OCI-LY1 (cell line): Measurements from ENCODE around the gene CRISPLD2.
"Not testable (repeated sequence)": the region's sequence is repeated elsewhere in the genome, so short reads cannot be mapped to it uniquely, and the experiment has no call there.

Experiments used
- H2AFZ ChIP-seq: fragments of 200-600 bp; sonication (generic), shearing (Covaris generic); 2 replicates; pipeline ENCODE4 v1.6.0; 2014; ENCODE audit warnings: antibody characterized with exemption, mild to moderate bottlenecking, low read length
- H3F3A ChIP-seq: fragments of 200-600 bp; sonication (generic), shearing (Covaris generic); 2 replicates; pipeline ENCODE4 v1.6.0; 2014; ENCODE audit warnings: mild to moderate bottlenecking, antibody characterized with exemption, low read length, moderate library complexity; ENCODE audit not compliant: insufficient read depth
- H3K27ac ChIP-seq: fragments of 200-600 bp; sonication (generic); 2 replicates; pipeline ENCODE4 v1.5.1; 2014; ENCODE audit warnings: low read length, mixed run types, mild to moderate bottlenecking, low read depth; ENCODE audit not compliant: poor library complexity, severe bottlenecking
- H3K27me3 ChIP-seq: fragments of 200-600 bp; sonication (generic); 2 replicates; pipeline ENCODE4 v1.6.0; 2014; ENCODE audit warnings: antibody characterized with exemption, mild to moderate bottlenecking, low read length, moderate library complexity; ENCODE audit not compliant: insufficient read depth
- H3K36me3 ChIP-seq: fragments of 200-600 bp; sonication (generic); 2 replicates; pipeline ENCODE4 v1.6.1; 2014; ENCODE audit warnings: mild to moderate bottlenecking, antibody characterized with exemption, low read length, moderate library complexity, mixed read lengths; ENCODE audit not compliant: insufficient read depth
- H3K4me1 ChIP-seq: fragments of 200-600 bp; sonication (generic); 2 replicates; pipeline ENCODE4 v1.5.1; 2014; ENCODE audit warnings: mild to moderate bottlenecking, low read length, moderate library complexity; ENCODE audit not compliant: insufficient read depth, severe bottlenecking
- H3K4me2 ChIP-seq: fragments of 200-600 bp; sonication (generic), shearing (Covaris generic); 2 replicates; pipeline ENCODE4 v1.6.1; 2014; ENCODE audit warnings: low read length
- H3K4me3 ChIP-seq: fragments of 200-600 bp; sonication (generic); 2 replicates; pipeline ENCODE4 v1.5.1; 2014; ENCODE audit warnings: low read length, low read depth, mild to moderate bottlenecking, mixed read lengths; ENCODE audit not compliant: poor library complexity, severe bottlenecking
- H3K79me2 ChIP-seq: fragments of 200-600 bp; shearing (Covaris generic); 2 replicates; pipeline ENCODE4 v1.6.1; 2016; ENCODE audit warnings: mixed run types, low read length, mixed read lengths; ENCODE audit not compliant: insufficient read depth
- H3K9ac ChIP-seq: fragments of 200-600 bp; sonication (generic), shearing (Covaris generic); 2 replicates; pipeline ENCODE4 v1.6.1; 2014; ENCODE audit warnings: mild to moderate bottlenecking, low read length, mixed read lengths
- H3K9me2 ChIP-seq: fragments of 200-600 bp; sonication (generic), shearing (Covaris generic); 2 replicates; pipeline ENCODE4 v1.6.1; 2014; ENCODE audit warnings: low read depth, mild to moderate bottlenecking, low read length, mixed read lengths
- H3K9me3 ChIP-seq: fragments of 200-600 bp; shearing (Covaris generic); 2 replicates; pipeline ENCODE4 v1.6.1; 2014; ENCODE audit warnings: low read length, mixed read lengths
- H4K20me1 ChIP-seq: fragments of 200-600 bp; sonication (generic), shearing (Covaris generic); 2 replicates; pipeline ENCODE4 v1.6.0; 2016; ENCODE audit warnings: mild to moderate bottlenecking, low read length; ENCODE audit not compliant: insufficient read depth
- EZH2 ChIP-seq: fragments of 200-600 bp; sonication (generic), shearing (Covaris generic); IDR thresholded peaks from 2 replicates; pipeline ENCODE4 v1.8.0; 2017; ENCODE audit warnings: borderline replicate concordance, mixed run types, mild to moderate bottlenecking, antibody characterized with exemption, low read length, moderate library complexity, mixed read lengths
- TF ChIP-seq, protein P1 (sequence below): fragments of 200-600 bp; sonication (generic), shearing (Covaris generic); IDR thresholded peaks from 2 replicates; pipeline ENCODE4 v1.5.1; 2017; ENCODE audit warnings: mild to moderate bottlenecking, antibody characterized with exemption, low read length, moderate library complexity, mixed read lengths

Gene CRISPLD2

DNA sequence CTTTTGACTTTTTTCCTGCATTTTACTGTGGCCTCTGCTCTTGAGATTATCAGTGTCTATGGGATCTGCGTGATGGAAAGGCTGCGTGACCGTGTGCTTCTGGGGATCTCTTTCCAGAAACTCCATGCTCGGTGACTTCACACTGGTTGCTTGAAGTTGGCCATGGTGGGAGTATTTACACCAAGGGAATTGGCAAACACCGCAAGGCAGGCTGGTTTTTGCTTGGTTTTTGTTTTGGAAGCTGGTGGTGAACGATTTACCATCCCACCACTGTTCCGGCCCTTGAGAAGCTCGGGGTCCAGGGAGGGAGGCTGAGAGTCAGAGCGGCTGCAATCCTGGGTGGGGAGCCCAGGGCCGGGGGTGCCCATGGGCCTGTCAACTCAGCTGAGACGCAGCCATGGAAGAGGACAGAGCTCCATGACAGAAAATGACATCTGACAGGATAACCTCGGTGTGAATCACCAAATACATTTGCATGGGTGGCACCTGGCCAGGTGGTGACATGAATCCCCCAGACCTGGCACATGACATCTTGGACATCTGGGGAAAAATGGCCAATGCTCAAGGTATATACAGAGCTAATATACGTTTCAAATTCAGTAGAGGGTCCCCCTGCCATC is 11.1 kb downstream of the CRISPLD2 start:
- peaks cover 11% of the 10 kb centered on the region; the same call in 1 of the 2 replicates for H3K27me3 ChIP-seq
- H3K36me3 ChIP-seq, result no peaks in the 10 kb centered on the region
- no peak overlapping the region for H3K4me3 ChIP-seq
- TF ChIP-seq, protein P1, sequence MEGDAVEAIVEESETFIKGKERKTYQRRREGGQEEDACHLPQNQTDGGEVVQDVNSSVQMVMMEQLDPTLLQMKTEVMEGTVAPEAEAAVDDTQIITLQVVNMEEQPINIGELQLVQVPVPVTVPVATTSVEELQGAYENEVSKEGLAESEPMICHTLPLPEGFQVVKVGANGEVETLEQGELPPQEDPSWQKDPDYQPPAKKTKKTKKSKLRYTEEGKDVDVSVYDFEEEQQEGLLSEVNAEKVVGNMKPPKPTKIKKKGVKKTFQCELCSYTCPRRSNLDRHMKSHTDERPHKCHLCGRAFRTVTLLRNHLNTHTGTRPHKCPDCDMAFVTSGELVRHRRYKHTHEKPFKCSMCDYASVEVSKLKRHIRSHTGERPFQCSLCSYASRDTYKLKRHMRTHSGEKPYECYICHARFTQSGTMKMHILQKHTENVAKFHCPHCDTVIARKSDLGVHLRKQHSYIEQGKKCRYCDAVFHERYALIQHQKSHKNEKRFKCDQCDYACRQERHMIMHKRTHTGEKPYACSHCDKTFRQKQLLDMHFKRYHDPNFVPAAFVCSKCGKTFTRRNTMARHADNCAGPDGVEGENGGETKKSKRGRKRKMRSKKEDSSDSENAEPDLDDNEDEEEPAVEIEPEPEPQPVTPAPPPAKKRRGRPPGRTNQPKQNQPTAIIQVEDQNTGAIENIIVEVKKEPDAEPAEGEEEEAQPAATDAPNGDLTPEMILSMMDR, result no peak
- TF ChIP-seq EZH2, result no peak
- H3K4me2 ChIP-seq, result no peak overlapping the region
- no peaks in the 10 kb centered on the region for H4K20me1 ChIP-seq
- H3K27ac ChIP-seq, result no peak overlapping the region
- no peaks in the 10 kb centered on the region for H3K9me3 ChIP-seq
- H3F3A ChIP-seq, result no peaks in the 10 kb centered on the region
- no peaks in the 10 kb centered on the region for H3K4me1 ChIP-seq
- no peak overlapping the region for H2AFZ ChIP-seq
- no peak overlapping the region for H3K9ac ChIP-seq
- H3K79me2 ChIP-seq, result no peaks in the 10 kb centered on the region
- no peaks in the 10 kb centered on the region for H3K9me2 ChIP-seq

DNA sequence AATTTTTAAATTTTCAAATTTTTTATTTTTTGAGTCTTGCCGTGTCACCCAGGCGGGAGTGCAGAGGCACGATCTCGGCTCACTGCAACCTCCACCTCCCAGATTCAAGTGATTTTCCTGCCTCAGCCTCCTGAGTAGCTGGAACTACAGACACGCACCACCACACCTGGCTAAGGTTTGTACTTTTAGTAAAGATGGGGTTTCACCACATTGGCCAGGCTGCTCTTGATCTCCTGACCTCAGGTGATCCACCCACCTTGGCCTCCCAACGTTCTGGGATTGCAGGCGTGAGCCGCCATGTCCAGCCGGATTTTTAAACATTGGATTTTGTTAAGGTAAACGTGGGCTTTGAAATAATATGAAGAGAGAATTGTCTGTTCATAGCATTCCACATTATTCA is 11.9 kb downstream of the CRISPLD2 start:
- peaks cover 11% of the 10 kb centered on the region; the same call in 1 of the 2 replicates for H3K27me3 ChIP-seq
- not testable (repeated sequence) for H3F3A ChIP-seq, H3K79me2 ChIP-seq, H3K4me2 ChIP-seq, H2AFZ ChIP-seq, H3K4me3 ChIP-seq, H3K4me1 ChIP-seq, H3K9me2 ChIP-seq, H3K9me3 ChIP-seq, H3K27ac ChIP-seq, H3K36me3 ChIP-seq, H4K20me1 ChIP-seq, H3K9ac ChIP-seq

DNA sequence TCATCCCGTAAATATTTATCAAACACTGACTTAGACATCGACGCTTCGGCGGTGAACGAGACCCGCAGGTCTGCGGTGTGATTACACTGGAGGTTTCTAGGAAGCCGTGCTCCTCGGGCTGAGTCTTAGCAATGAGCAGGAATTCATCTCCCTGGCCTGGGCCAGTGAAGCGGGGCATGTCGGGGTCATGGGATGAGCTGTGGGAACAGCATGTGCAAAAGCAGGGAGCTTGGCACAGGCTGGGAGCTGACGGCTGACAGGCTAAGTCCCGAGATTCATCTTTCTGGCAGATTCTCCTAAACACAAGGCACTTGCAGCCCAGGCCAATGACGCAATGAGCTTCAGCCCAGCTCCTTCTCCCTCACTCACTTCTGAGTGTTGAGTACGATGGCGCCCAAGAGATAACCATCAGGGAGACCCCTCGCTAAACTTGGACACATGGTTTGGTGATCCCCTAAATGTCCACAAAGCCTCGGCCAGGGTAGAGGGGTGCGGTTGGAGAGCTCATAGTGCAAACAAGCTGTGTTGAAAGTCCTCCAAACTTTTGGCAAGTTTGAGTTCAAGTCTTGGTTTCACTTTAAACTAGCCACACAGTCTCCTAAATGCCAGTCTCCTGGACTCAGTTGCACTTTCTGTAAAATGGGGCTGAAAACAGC is 12.8 kb downstream of the CRISPLD2 start:
- Histone ChIP-seq H3K27me3 (peaks cover 11% of the 10 kb centered on the region; the same call in 1 of the 2 replicates), H3F3A (no peaks in the 10 kb centered on the region), H2AFZ (no peak overlapping the region), H3K79me2 (no peaks in the 10 kb centered on the region), H3K4me1 (no peaks in the 10 kb centered on the region), H3K9me3 (no peaks in the 10 kb centered on the region), H3K4me3 (no peak overlapping the region), H4K20me1 (no peaks in the 10 kb centered on the region), H3K9me2 (no peaks in the 10 kb centered on the region), H3K36me3 (no peaks in the 10 kb centered on the region), H3K4me2 (no peak overlapping the region), H3K27ac (no peak overlapping the region), H3K9ac (no peak overlapping the region)
- TF ChIP-seq, protein P1, result no peak
- TF ChIP-seq EZH2, result no peak

DNA sequence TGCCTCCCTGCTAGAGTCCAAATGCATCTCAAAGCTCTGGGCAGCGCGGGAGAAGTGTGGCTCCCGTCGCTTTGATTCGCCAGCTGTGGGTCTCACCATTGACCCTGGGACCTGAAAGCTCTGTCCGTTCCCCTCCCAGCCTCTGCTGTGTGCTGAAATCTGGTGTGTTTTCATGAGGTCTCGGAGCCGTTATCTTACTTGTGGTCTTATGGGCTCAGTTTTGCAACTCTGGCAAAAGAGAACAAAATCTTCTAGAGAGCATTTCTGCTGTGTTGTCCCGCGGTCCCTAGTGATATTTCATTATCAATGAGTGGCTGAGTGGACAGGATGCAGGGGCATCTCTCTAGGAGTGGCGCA is 13.3 kb downstream of the CRISPLD2 start:
- H3K79me2 ChIP-seq, result no peaks in the 10 kb centered on the region
- no peak overlapping the region for H3K27ac ChIP-seq

More for the DNA sequence above, 13.3 kb downstream of the CRISPLD2 start:
- TF ChIP-seq, protein P1, result no peak
- TF ChIP-seq EZH2, result no peak
- Histone ChIP-seq H3K4me3 (no peak overlapping the region), H3K36me3 (no peaks in the 10 kb centered on the region), H3K9ac (no peak overlapping the region), H3K27me3 (peaks cover 14% of the 10 kb centered on the region; the same call in 1 of the 2 replicates), H3F3A (no peaks in the 10 kb centered on the region), H4K20me1 (no peaks in the 10 kb centered on the region), H3K4me2 (no peak overlapping the region), H3K9me2 (no peaks in the 10 kb centered on the region), H3K9me3 (no peaks in the 10 kb centered on the region), H2AFZ (no peak overlapping the region), H3K4me1 (no peaks in the 10 kb centered on the region)
